Mesendoderm (in vitro differentiated cells): Measurements from ENCODE around the gene PKN3.
A peak's percentile ranks its signal among the peaks of the same experiment; 100 is the strongest.

Experiments
- DNase-seq: peaks from one replicate; pipeline ENCODE4 v3.0.0; 2013
- H2AK5ac ChIP-seq: 2 replicates; pipeline ENCODE4 v1.6.1; 2013; ENCODE audit warnings: low read length, inconsistent platforms
- H2BK120ac ChIP-seq: 2 replicates; pipeline ENCODE4 v1.6.1; 2013; ENCODE audit warnings: low read depth, mild to moderate bottlenecking, low read length, moderate library complexity, mixed read lengths
- H2BK15ac ChIP-seq: replicated peaks from 2 replicates; pipeline ENCODE4 v1.6.1; 2013; ENCODE audit warnings: low read depth, mild to moderate bottlenecking, moderate library complexity
- H2BK5ac ChIP-seq: 2 replicates; pipeline ENCODE4 v1.6.1; 2013; ENCODE audit warnings: low read length, inconsistent platforms
- H3K18ac ChIP-seq: 2 replicates; pipeline ENCODE4 v1.6.1; 2013; ENCODE audit warnings: mild to moderate bottlenecking, low read length, mixed read lengths
- H3K23ac ChIP-seq: one replicate; pipeline ENCODE4 v1.6.1; 2013; ENCODE audit warnings: low read length
- H3K27ac ChIP-seq: 2 replicates; pipeline ENCODE4 v1.5.1; 2013; ENCODE audit warnings: low read depth, mild to moderate bottlenecking, inconsistent platforms, low read length, moderate library complexity
- H3K27me3 ChIP-seq: 2 replicates; pipeline ENCODE4 v1.6.1; 2013; ENCODE audit warnings: low read length, control low read depth, mild to moderate bottlenecking, inconsistent platforms; ENCODE audit not compliant: insufficient read depth, poor library complexity
- H3K36me3 ChIP-seq: 2 replicates; pipeline ENCODE4 v1.6.1; 2013; ENCODE audit warnings: low read length, inconsistent platforms; ENCODE audit not compliant: control insufficient read depth, insufficient read depth
- H3K4ac ChIP-seq: one replicate; pipeline ENCODE4 v1.6.1; 2013; ENCODE audit warnings: low read depth, mild to moderate bottlenecking, low read length, moderate library complexity
- H3K4me1 ChIP-seq: 2 replicates; pipeline ENCODE4 v1.6.1; 2013; ENCODE audit warnings: low read depth, low read length, inconsistent platforms; ENCODE audit not compliant: control insufficient read depth
- H3K4me2 ChIP-seq: 2 replicates; pipeline ENCODE4 v1.6.1; 2013; ENCODE audit warnings: low read length
- H3K4me3 ChIP-seq: 2 replicates; pipeline ENCODE4 v1.5.1; 2013; ENCODE audit warnings: mild to moderate bottlenecking, low read length
- H3K56ac ChIP-seq: one replicate; pipeline ENCODE4 v1.6.1; 2013; ENCODE audit warnings: low read length
- H3K79me1 ChIP-seq: 2 replicates; pipeline ENCODE4 v1.6.1; 2013; ENCODE audit warnings: low read length, inconsistent platforms
- H3K79me2 ChIP-seq: 2 replicates; pipeline ENCODE4 v1.6.1; 2013; ENCODE audit warnings: mild to moderate bottlenecking, low read length; ENCODE audit not compliant: control insufficient read depth, insufficient read depth
- H3K9ac ChIP-seq: 2 replicates; pipeline ENCODE4 v1.6.1; 2013; ENCODE audit warnings: low read length, inconsistent platforms
- H4K5ac ChIP-seq: one replicate; pipeline ENCODE4 v1.6.1; 2013; ENCODE audit warnings: low read length
- H4K8ac ChIP-seq: one replicate; pipeline ENCODE4 v1.6.1; 2013; ENCODE audit warnings: low read depth, mild to moderate bottlenecking, control low read depth, low read length, moderate library complexity
- WGBS: extraction: QIAGEN DNeasy Blood & Tissue Kit; methylation state at CpG from one replicate; pipeline ENCODE4 v1.1.7; 2013; ENCODE audit warnings: low lambda C conversion rate, missing lambda C conversion rate; ENCODE audit not compliant: insufficient coverage; ENCODE audit errors: extremely low coverage; 5-methylcytosine and 5-hydroxymethylcytosine counted together

Gene PKN3

GRCh38 chr9:128750926-128751595 is 48.8 kb downstream of the PKN3 start:
- H2AK5ac ChIP-seq: no peak overlapping the region
- H3K79me1 ChIP-seq: no peaks in the 10 kb centered on the region
- H2BK120ac ChIP-seq: no peak overlapping the region
- no peak overlapping the region for H3K56ac ChIP-seq
- DNase-seq: no peak
- no peaks in the 10 kb centered on the region for H3K79me2 ChIP-seq
- H3K23ac ChIP-seq: no peak overlapping the region
- no peak overlapping the region for H3K27ac ChIP-seq
- no peak overlapping the region for H4K5ac ChIP-seq
- no peak overlapping the region for H3K4me3 ChIP-seq
- H3K4me1 ChIP-seq: no peaks in the 10 kb centered on the region
- WGBS: no CpG with 5 or more reads among the region's 22 CpGs
- H2BK5ac ChIP-seq: no peak overlapping the region
- H3K4me2 ChIP-seq: no peak overlapping the region
- H3K36me3 ChIP-seq: no peaks in the 10 kb centered on the region
- H3K4ac ChIP-seq: no peak overlapping the region
- no peak overlapping the region for H2BK15ac ChIP-seq
- no peak overlapping the region for H3K18ac ChIP-seq
- H3K9ac ChIP-seq: no peak overlapping the region
- no peaks in the 10 kb centered on the region for H3K27me3 ChIP-seq
- no peak overlapping the region for H4K8ac ChIP-seq

- Histone ChIP-seq H3K4me3 (no peak overlapping the region), H2BK120ac (no peak overlapping the region), H3K79me2 (no peaks in the 10 kb centered on the region), H3K79me1 (no peaks in the 10 kb centered on the region), H3K27ac (no peak overlapping the region), H3K18ac (no peak overlapping the region), H3K56ac (no peak overlapping the region), H2BK5ac (no peak overlapping the region), H3K23ac (no peak overlapping the region), H3K4me1 (no peaks in the 10 kb centered on the region), H4K8ac (no peak overlapping the region), H3K9ac (no peak overlapping the region), H3K27me3 (no peaks in the 10 kb centered on the region), H3K36me3 (no peaks in the 10 kb centered on the region), H3K4me2 (no peak overlapping the region), H2AK5ac (no peak overlapping the region), H3K4ac (no peak overlapping the region), H2BK15ac (no peak overlapping the region), H4K5ac (no peak overlapping the region)
- DNase-seq: no peak
- no CpG with 5 or more reads among the region's 16 CpGs for WGBS
Observed at GRCh38 chr9:128753627-128754026, 51.3 kb downstream of the PKN3 start.

- Histone ChIP-seq H2AK5ac (no peak overlapping the region), H3K9ac (no peak overlapping the region), H3K79me1 (no peaks in the 10 kb centered on the region)
Observed at GRCh38 chr9:128757602-128758001, 55.3 kb downstream of the PKN3 start.

GRCh38 chr9:128762671-128763449 is 60.6 kb downstream of the PKN3 start:
- no peaks in the 10 kb centered on the region for H3K36me3 ChIP-seq

More at GRCh38 chr9:128757602-128758001, 55.3 kb downstream of the PKN3 start:
- Histone ChIP-seq H3K23ac (no peak overlapping the region), H3K56ac (no peak overlapping the region), H3K79me2 (no peaks in the 10 kb centered on the region), H3K36me3 (no peaks in the 10 kb centered on the region), H2BK120ac (no peak overlapping the region), H4K8ac (no peak overlapping the region), H3K4me2 (no peak overlapping the region), H2BK5ac (no peak overlapping the region), H3K4ac (no peak overlapping the region), H3K18ac (no peak overlapping the region), H2BK15ac (no peak overlapping the region), H3K27ac (no peak overlapping the region), H3K27me3 (no peaks in the 10 kb centered on the region), H3K4me3 (no peak overlapping the region), H4K5ac (no peak overlapping the region), H3K4me1 (no peaks in the 10 kb centered on the region)
- no CpG with 5 or more reads among the region's 6 CpGs for WGBS
- DNase-seq: no peak

GRCh38 chr9:128764361-128764760 is 62.1 kb downstream of the PKN3 start:
- Histone ChIP-seq H2BK15ac (no peak overlapping the region), H4K5ac (no peak overlapping the region), H4K8ac (no peak overlapping the region), H3K4me1 (no peaks in the 10 kb centered on the region), H3K79me1 (peaks cover 1% of the 10 kb centered on the region), H3K27me3 (no peaks in the 10 kb centered on the region), H2BK120ac (no peak overlapping the region), H3K23ac (no peak overlapping the region), H3K4ac (no peak overlapping the region), H3K79me2 (no peaks in the 10 kb centered on the region), H3K27ac (no peak overlapping the region), H3K9ac (no peak overlapping the region), H3K4me2 (no peak overlapping the region), H3K18ac (no peak overlapping the region), H2AK5ac (no peak overlapping the region), H3K36me3 (no peaks in the 10 kb centered on the region), H3K4me3 (no peak overlapping the region), H2BK5ac (no peak overlapping the region), H3K56ac (no peak overlapping the region)
- WGBS: no CpG with 5 or more reads among the region's 6 CpGs
- peak; percentile 47 for DNase-seq

More at GRCh38 chr9:128762671-128763449, 60.6 kb downstream of the PKN3 start:
- Histone ChIP-seq H3K4me2 (no peak overlapping the region), H3K56ac (no peak overlapping the region), H3K4me1 (no peaks in the 10 kb centered on the region), H3K18ac (no peak overlapping the region), H3K4ac (no peak overlapping the region), H2BK5ac (no peak overlapping the region), H3K4me3 (no peak overlapping the region), H3K27ac (no peak overlapping the region), H3K27me3 (no peaks in the 10 kb centered on the region), H4K8ac (no peak overlapping the region), H2BK120ac (no peak overlapping the region), H2AK5ac (no peak overlapping the region), H3K79me1 (peaks cover 1% of the 10 kb centered on the region), H3K23ac (no peak overlapping the region), H3K79me2 (no peaks in the 10 kb centered on the region), H4K5ac (no peak overlapping the region), H3K9ac (no peak overlapping the region), H2BK15ac (no peak overlapping the region)
- DNase-seq: no peak
- no CpG with 5 or more reads among the region's 9 CpGs for WGBS
